AG04450 (cell line): ENCODE results near the gene LMTK2. TPM values are rescaled to one million over a fixed set of nuclear protein-coding genes. Genes with fewer than 3 reads are reported as not detected.
"Not testable (repeated sequence)": the region's sequence is repeated elsewhere in the genome, so short reads cannot be mapped to it uniquely, and the experiment has no call there.

Source experiments
- CTCF ChIA-PET: fragments of 300-600, 350-600 bp; formaldehyde crosslinking; extraction: SDS; loops from one replicate; lab custom pipeline; 2022; ENCODE audit warnings: antibody characterized with exemption, inconsistent platforms; lab: Charles Lee
- POLR2A ChIA-PET: fragments of 350-600 bp; formaldehyde crosslinking; extraction: SDS; loops from one replicate; lab custom pipeline; 2021; ENCODE audit warnings: antibody characterized with exemption, inconsistent platforms; lab: Yijun Ruan, JAX
- DNase-seq: peaks from one replicate; pipeline ENCODE4 v3.0.0-alpha.2; 2011; ENCODE audit warnings: low read depth, low spot score
- H3K27ac ChIP-seq: one replicate; pipeline ENCODE4 v1.5.1; 2012; ENCODE audit warnings: low read depth, low read length, control low read depth
- H3K27me3 ChIP-seq: one replicate; pipeline ENCODE4 v1.6.0; 2012; ENCODE audit warnings: low read length; ENCODE audit not compliant: control insufficient read depth, insufficient read depth
- H3K4me3 ChIP-seq: 2 replicates; pipeline ENCODE4 v1.5.1; 2011; ENCODE audit warnings: mild to moderate bottlenecking, low read depth, low read length, control low read depth
- H3K9me3 ChIP-seq: 2 replicates; pipeline ENCODE4 v1.5.1; 2012; ENCODE audit warnings: low read length; ENCODE audit not compliant: control insufficient read depth, insufficient read depth
- polyA plus RNA-seq: library from polyadenylated mRNA; depleted of rRNA; stranded (reverse); fragments of >200 nt; gene quantifications from 2 replicates; pipeline ENCODE4 v1.2.3, GENCODE V29; 2011
- TF ChIP-seq, protein P1 (sequence below): IDR thresholded peaks from 2 replicates; pipeline ENCODE4 v1.5.1; 2011; ENCODE audit warnings: low read depth, low read length, control low read depth, inconsistent platforms

Gene LMTK2
- polyA plus RNA-seq, 1 experiment = 3.7 TPM

DNA sequence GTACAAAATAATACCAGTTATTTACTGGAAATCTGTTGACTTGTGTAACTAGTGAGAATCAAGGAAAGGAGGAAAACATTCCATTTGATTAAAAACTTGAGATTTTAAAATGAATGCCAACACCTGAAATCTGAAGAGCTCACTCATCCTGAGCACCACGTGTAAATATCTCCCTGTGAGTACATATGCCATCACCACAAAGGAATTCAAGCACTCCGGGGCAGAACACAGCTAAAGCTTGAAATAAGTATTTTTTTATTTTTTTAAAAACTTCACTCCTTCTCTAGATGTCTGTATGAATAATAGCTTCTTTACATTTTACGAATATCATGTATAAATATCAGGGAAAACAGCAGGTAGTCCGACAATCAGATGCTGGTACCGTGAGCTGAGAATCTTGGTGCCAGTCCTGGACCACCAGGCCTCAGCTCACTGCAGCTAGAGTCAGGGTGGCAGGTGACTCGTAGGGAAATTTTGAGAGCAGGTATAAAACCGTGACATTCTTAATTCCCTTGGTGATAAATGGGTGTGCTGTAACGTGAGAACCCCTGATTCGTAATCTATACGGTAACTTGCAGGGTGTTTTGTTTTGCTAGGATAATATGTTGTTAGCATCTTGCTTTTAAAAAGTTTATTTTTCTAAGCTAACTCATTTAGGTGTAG lies 12.7 kb downstream of the LMTK2 start:
- ChIA-PET POLR2A (interaction anchor here (0.9 kb wide), 1 partner anchor 49 kb away, joined by 4 read pairs; no protein-coding TSS in a partner anchor), CTCF (interaction anchor here (1.1 to 6.7 kb wide), 6 partner anchors 9 to 98 kb away, joined by 3 to 53 read pairs (median 5); partner anchors contain the start of gene LMTK2)
- TF ChIP-seq, protein P1, sequence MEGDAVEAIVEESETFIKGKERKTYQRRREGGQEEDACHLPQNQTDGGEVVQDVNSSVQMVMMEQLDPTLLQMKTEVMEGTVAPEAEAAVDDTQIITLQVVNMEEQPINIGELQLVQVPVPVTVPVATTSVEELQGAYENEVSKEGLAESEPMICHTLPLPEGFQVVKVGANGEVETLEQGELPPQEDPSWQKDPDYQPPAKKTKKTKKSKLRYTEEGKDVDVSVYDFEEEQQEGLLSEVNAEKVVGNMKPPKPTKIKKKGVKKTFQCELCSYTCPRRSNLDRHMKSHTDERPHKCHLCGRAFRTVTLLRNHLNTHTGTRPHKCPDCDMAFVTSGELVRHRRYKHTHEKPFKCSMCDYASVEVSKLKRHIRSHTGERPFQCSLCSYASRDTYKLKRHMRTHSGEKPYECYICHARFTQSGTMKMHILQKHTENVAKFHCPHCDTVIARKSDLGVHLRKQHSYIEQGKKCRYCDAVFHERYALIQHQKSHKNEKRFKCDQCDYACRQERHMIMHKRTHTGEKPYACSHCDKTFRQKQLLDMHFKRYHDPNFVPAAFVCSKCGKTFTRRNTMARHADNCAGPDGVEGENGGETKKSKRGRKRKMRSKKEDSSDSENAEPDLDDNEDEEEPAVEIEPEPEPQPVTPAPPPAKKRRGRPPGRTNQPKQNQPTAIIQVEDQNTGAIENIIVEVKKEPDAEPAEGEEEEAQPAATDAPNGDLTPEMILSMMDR = no peak
- peak; percentile 16 for DNase-seq
- H3K4me3 ChIP-seq = no peak overlapping the region
- H3K27ac ChIP-seq = peak overlapping the region; percentile 31
- no peaks in the 10 kb centered on the region for H3K27me3 ChIP-seq
- no peaks in the 10 kb centered on the region for H3K9me3 ChIP-seq

DNA sequence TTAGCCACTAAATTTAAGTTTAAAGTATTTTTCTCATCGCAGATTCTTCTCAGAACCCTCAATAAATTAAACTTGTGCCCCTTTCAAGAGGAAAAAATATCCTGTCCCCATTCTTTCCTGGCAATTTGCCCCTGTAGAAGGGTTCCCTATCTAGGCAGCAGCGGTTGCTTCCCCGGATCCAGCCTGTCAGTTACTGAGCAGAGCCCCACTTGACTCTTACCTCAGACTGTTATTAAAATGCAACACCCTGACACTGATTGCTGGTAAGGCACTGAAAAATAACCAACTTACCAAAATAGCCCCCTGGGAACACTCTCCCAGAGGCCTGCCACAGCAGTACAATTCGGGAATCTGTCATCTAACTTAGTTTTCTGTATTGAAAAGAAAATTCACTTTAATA lies 13.9 kb downstream of the LMTK2 start:
- H3K27ac ChIP-seq = no peak overlapping the region
- no peaks in the 10 kb centered on the region for H3K9me3 ChIP-seq
- CTCF ChIA-PET = interaction anchor here (1.1 to 6.7 kb wide), 4 partner anchors 13 to 99 kb away, joined by 3 to 53 read pairs (median 25); partner anchors contain the start of gene LMTK2
- TF ChIP-seq, protein P1 = no peak
- no peak overlapping the region for H3K4me3 ChIP-seq
- POLR2A ChIA-PET = no interaction called here
- DNase-seq = no peak
- no peaks in the 10 kb centered on the region for H3K27me3 ChIP-seq

DNA sequence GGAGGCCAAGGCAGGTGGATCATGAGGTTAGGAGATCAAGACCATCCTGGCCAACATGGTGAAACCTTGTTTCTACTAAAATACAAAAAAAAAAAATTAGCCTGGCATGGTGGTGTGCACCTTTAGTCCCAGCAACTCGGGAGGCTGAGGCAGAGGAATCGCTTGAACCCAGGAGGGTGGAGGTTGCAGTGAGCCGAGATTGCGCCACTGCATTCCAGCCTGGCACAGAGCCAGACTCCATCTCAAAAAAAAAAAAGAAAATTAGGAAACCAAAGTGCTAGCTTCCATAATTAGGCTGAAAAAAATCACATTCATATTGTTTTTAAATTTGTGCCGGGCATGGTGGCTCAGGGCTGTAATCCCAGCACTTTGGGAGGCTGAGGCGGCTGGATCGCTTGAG lies 14.7 kb downstream of the LMTK2 start:
- H3K27ac ChIP-seq, POLR2A ChIA-PET, DNase-seq, H3K4me3 ChIP-seq, H3K9me3 ChIP-seq, H3K27me3 ChIP-seq: not testable (repeated sequence)
- CTCF ChIA-PET = interaction anchor here (6.7 kb wide), 1 partner anchor 16 kb away, joined by 46 read pairs; the partner anchor contains the start of gene LMTK2

DNA sequence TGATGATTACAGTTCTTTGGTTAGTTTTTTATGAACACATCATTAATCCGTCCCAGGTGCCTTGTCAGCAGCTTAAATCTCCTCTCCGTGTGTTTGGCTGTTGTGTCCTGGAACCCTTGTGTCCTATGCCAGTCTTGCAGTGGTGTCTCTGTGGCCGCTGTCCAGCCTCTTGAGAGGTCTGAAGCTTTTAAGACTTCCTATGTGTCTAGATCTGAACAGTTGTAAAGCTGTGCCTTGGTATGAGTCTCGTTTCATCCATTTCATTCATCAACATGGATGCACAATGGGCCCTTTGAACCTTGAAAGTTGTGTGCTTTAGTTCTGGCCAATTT lies 16.7 kb downstream of the LMTK2 start:
- Histone ChIP-seq H3K27ac (no peak overlapping the region), H3K27me3 (no peaks in the 10 kb centered on the region), H3K9me3 (no peaks in the 10 kb centered on the region), H3K4me3 (no peak overlapping the region)
- DNase-seq = no peak
- POLR2A ChIA-PET = interaction anchor here (1.0 kb wide), 1 partner anchor 9 kb away, joined by 3 read pairs; no protein-coding TSS in a partner anchor
- CTCF ChIA-PET = interaction anchor here (1.4 to 2.2 kb wide), 2 partner anchors 17 to 45 kb away, joined by 4 to 15 read pairs; partner anchors contain the start of gene LMTK2
- TF ChIP-seq, protein P1 = no peak

DNA sequence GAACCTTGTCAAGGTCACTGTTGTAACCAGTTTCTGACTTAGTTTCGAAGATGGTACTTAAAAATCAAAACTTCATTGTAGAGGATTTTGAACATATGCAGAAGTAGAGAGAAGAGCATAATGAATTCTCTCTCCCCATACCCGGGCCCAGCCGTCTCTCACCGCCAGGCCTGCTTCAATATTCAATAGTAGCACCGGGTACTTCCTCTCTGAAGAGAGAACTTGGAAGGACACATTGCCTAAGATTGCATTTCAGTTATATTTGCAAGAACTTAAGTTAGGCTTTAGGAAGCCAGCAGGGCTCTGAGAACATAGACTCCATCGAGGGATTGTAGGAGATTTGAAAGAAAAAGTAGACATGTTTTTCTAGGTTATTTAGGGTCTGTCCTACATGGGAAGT lies 19.1 kb downstream of the LMTK2 start:
- Histone ChIP-seq H3K27ac (no peak overlapping the region), H3K27me3 (no peaks in the 10 kb centered on the region), H3K9me3 (no peaks in the 10 kb centered on the region), H3K4me3 (no peak overlapping the region)
- ChIA-PET POLR2A (no interaction called here), CTCF (interaction anchor here (1.0 kb wide), 1 partner anchor 20 kb away, joined by 3 read pairs; no protein-coding TSS in a partner anchor)
- DNase-seq = no peak
- TF ChIP-seq, protein P1 = no peak
